ENCODE data around the gene ASXL1. TPM values are rescaled to one million over a fixed set of nuclear protein-coding genes. Genes with fewer than 3 reads are reported as not detected.

The ASXL1 gene
- total and polyA plus RNA-seq, 9 donors: 31.6 to 85.1 (median 67.9) TPM

DNA sequence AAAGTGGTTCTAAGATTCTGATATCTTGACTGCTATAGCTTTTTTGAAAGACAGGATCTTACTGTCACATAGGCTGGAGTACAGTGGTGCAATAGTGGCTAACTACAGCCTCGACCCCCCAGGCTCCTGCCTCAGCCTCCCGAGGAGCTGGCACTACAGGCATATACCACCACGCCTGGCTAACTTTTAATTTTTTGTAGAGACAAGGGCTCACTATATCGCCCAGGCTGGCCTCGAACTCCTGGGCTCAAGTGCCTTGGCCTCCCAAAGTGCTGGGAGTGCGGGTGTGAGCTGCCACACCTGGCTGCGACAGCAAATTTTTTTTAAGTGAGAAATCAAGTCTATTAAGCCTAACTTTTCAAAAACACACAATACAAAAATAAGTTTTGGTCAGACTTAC is 120.4 kb downstream of the ASXL1 start:
- 91 to 95% (median 95%) methylated on average over 7 of the region's 7 CpGs for WGBS, 3 donors
- intact Hi-C loops (cut with DNase I): no loop called here
- Histone ChIP-seq H3K4me1 (ENCODE audit: insufficient read depth) (peaks cover 24% of the 10 kb centered on the region), H3K4me3 (no peak overlapping the region), H3K36me3 (no peaks in the 10 kb centered on the region), H3K27me3 (no peaks in the 10 kb centered on the region), H3K27ac (no peak overlapping the region), H3K9me3 (no peaks in the 10 kb centered on the region)
- TF ChIP-seq POLR2A (IDR thresholded peaks at IDR 0.05): no peak
- TF ChIP-seq, protein P1, sequence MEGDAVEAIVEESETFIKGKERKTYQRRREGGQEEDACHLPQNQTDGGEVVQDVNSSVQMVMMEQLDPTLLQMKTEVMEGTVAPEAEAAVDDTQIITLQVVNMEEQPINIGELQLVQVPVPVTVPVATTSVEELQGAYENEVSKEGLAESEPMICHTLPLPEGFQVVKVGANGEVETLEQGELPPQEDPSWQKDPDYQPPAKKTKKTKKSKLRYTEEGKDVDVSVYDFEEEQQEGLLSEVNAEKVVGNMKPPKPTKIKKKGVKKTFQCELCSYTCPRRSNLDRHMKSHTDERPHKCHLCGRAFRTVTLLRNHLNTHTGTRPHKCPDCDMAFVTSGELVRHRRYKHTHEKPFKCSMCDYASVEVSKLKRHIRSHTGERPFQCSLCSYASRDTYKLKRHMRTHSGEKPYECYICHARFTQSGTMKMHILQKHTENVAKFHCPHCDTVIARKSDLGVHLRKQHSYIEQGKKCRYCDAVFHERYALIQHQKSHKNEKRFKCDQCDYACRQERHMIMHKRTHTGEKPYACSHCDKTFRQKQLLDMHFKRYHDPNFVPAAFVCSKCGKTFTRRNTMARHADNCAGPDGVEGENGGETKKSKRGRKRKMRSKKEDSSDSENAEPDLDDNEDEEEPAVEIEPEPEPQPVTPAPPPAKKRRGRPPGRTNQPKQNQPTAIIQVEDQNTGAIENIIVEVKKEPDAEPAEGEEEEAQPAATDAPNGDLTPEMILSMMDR (IDR thresholded peaks at IDR 0.05): no peak
- TF ChIP-seq EP300 (IDR thresholded peaks at IDR 0.05): no peak
- no peak for DNase-seq

DNA sequence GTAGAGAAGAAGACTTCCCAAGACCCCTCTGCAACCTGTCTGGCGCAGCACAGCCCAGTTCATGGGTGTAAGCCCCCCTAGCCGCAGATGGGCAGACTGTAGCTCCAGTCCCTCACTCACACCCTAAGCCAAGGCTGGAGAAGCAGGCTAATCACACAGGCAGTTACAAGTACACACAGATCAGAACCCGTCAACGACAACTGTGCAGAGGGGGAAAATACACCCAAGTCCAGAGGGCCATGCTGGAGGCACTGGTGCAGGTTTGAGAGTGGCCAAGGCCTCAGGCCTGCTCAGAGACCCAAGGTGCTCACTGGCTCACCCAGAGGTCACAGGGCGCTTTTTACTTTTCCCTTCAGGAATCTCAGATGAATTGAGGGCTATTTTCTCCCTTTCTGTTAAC is 120.9 kb downstream of the ASXL1 start:
- Histone ChIP-seq H3K4me1 (ENCODE audit: insufficient read depth) (peaks cover 20% of the 10 kb centered on the region), H3K4me3 (no peak overlapping the region), H3K27ac (no peak overlapping the region), H3K27me3 (no peaks in the 10 kb centered on the region), H3K9me3 (no peaks in the 10 kb centered on the region), H3K36me3 (no peaks in the 10 kb centered on the region)
- TF ChIP-seq POLR2A (IDR thresholded peaks at IDR 0.05) (no peak), EP300 (IDR thresholded peaks at IDR 0.05) (no peak)
- TF ChIP-seq, protein P1 (IDR thresholded peaks at IDR 0.05): no peak
- WGBS, 3 donors: 94 to 97% (median 96%) methylated on average over 5 of the region's 5 CpGs
- intact Hi-C loops (cut with DNase I): no loop called here
- no peak for DNase-seq

DNA sequence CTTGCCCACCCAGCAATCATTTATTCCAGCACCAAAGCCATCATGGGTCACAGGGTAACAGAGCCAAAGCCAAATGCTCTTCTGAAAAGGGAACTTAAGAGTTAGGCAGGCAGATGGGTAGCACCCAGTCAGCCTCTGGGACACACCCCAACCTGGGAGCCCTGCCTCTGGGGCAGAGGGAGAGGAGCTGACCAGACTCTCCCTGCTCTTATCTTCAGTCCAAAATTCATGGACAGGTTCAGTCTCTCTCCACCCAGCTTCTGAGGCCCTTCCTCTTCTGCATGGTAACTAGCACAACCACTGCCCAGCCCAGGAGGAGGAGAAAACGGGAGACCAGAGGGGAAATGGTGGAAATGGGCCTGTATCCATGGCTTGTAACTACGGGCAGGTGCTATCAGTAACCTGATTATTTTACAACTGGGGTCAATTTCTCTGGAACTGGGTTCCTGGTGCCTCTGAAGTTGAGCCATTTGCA is 121.6 kb downstream of the ASXL1 start:
- intact Hi-C loops (cut with DNase I): loop anchor here in 2 of 4 donors (5.0 to 10.0 kb wide), 2 partner anchors 122 to 275 kb away; partner anchors contain the start of genes ASXL1 (in 1 of the 2), PLAGL2 (in 1 of the 2) and POFUT1 (in 1 of the 2)
- peak in 1 of 5 donors; percentile 7 for DNase-seq
- WGBS, 3 donors: 68 to 78% (median 74%) methylated on average over 2 of the region's 2 CpGs
- no peak overlapping the region for H3K4me3 ChIP-seq
- H3K9me3 ChIP-seq: no peaks in the 10 kb centered on the region
- TF ChIP-seq POLR2A (IDR thresholded peaks at IDR 0.05) (no peak), EP300 (IDR thresholded peaks at IDR 0.05) (no peak)
- TF ChIP-seq, protein P1 (IDR thresholded peaks at IDR 0.05): no peak
- H3K27me3 ChIP-seq: no peaks in the 10 kb centered on the region
- H3K36me3 ChIP-seq: no peaks in the 10 kb centered on the region
- H3K27ac ChIP-seq: no peak overlapping the region
- peaks cover 15% of the 10 kb centered on the region for H3K4me1 ChIP-seq (ENCODE audit: insufficient read depth)

DNA sequence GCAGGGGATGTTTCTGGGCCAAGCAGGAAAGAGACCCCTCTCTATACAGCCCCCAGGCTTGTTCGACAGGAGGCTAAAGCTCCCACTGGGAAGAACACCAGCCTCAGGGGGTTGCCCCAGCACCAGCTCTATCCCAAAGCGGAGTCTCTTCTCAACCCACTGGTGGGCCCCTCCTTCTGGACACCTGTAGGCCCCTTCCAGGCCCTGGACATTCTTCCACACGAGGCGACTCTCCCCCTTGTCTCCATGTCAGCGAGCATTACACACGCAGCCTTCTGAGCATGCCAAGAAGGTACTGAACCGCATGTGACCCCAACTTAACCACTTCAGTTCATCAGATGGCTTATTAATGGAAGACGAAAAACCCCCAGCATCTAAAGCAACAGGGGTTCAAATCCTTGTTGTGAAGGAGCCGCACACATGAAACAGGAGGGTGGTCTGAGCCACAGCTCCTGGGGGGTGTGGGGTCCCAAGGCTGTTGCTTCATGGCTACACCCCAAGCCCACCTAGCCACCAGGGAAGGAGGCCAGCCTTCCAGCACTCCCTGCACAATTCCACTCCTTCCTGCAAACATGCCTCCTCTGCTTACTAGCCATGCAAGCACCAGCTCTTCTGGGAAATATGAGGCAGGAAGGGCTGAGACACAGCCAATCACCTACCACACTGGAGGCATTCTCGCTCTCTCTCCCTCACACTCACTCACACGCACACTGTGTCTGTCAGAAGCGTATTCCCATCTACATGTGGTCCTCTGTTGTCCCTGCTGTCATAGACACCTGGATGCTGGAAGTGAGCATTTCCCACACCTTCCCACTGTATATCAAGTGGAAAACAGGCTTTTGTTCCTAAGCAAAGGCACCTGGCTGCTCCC is 122.5 kb downstream of the ASXL1 start:
- no peaks in the 10 kb centered on the region for H3K36me3 ChIP-seq
- H3K4me1 ChIP-seq (ENCODE audit: insufficient read depth): peaks cover 15% of the 10 kb centered on the region
- no peaks in the 10 kb centered on the region for H3K27me3 ChIP-seq
- H3K4me3 ChIP-seq: no peak overlapping the region
- intact Hi-C loops (cut with DNase I): loop anchor here in 2 of 4 donors (5.0 to 10.0 kb wide), 2 partner anchors 123 to 276 kb away; partner anchors contain the start of genes ASXL1 (in 1 of the 2), PLAGL2 (in 1 of the 2) and POFUT1 (in 1 of the 2)
- H3K9me3 ChIP-seq: no peaks in the 10 kb centered on the region
- peak in 1 of 5 donors; percentile 16 for DNase-seq
- 82 to 89% (median 82%) methylated on average over 12 of the region's 12 CpGs for WGBS, 3 donors
- H3K27ac ChIP-seq: no peak overlapping the region
- no peak for TF ChIP-seq EP300 (IDR thresholded peaks at IDR 0.05)
- no peak for TF ChIP-seq POLR2A (IDR thresholded peaks at IDR 0.05)
- TF ChIP-seq, protein P1 (IDR thresholded peaks at IDR 0.05): no peak

All from ovary (tissue), 9 donors.